AG04449 (cell line): Measurements from ENCODE around the gene OR51A2.

Experiments
- CTCF ChIA-PET: fragments of 350-600 bp; formaldehyde crosslinking; extraction: SDS; loops from one replicate; lab custom pipeline; 2021; ENCODE audit warnings: antibody characterized with exemption; lab: Yijun Ruan, JAX
- POLR2A ChIA-PET: fragments of 400-600, 350-600 bp; formaldehyde crosslinking; extraction: SDS; loops from one replicate; lab custom pipeline; 2020; ENCODE audit warnings: antibody characterized with exemption, inconsistent platforms; lab: Yijun Ruan, JAX
- DNase-seq: peaks from one replicate; pipeline ENCODE4 v3.0.0-alpha.2; 2010; ENCODE audit warnings: low read depth, low spot score
- H3K4me3 ChIP-seq: 2 replicates; pipeline ENCODE4 v1.5.1; 2011; ENCODE audit warnings: low read depth, mild to moderate bottlenecking, control low read depth, low read length
- CTCF ChIP-seq: IDR thresholded peaks from one replicate; pipeline ENCODE4 v1.5.1; 2011; ENCODE audit warnings: mild to moderate bottlenecking, moderate library complexity, low read length, control low read depth, inconsistent platforms; ENCODE audit not compliant: insufficient read depth; ENCODE audit errors: missing control alignments

Gene OR51A2

GRCh38 chr11:4979036-4979435 lies 23.5 kb upstream of the OR51A2 start:
- TF ChIP-seq CTCF: no peak
- H3K4me3 ChIP-seq: no peak overlapping the region
- no peak for DNase-seq
- ChIA-PET CTCF (no interaction called here), POLR2A (no interaction called here)

GRCh38 chr11:4975436-4975835 lies 19.9 kb upstream of the OR51A2 start:
- ChIA-PET CTCF (no interaction called here), POLR2A (no interaction called here)
- no peak overlapping the region for H3K4me3 ChIP-seq
- TF ChIP-seq CTCF: no peak
- DNase-seq: no peak

- ChIA-PET POLR2A (no interaction called here), CTCF (no interaction called here)
- H3K4me3 ChIP-seq: no peak overlapping the region
- no peak for TF ChIP-seq CTCF
- no peak for DNase-seq
Observed at GRCh38 chr11:4962816-4963215, 7.3 kb upstream of the OR51A2 start.

GRCh38 chr11:4960877-4961276 lies 5.4 kb upstream of the OR51A2 start:
- no peak for DNase-seq
- ChIA-PET CTCF (interaction anchor here (0.7 kb wide), 1 partner anchor 324 kb away, joined by 3 read pairs; no protein-coding TSS in a partner anchor), POLR2A (no interaction called here)
- TF ChIP-seq CTCF: no peak
- no peak overlapping the region for H3K4me3 ChIP-seq

GRCh38 chr11:4957396-4957795 lies 1.9 kb upstream of the OR51A2 start:
- ChIA-PET CTCF (no interaction called here), POLR2A (no interaction called here)
- no peak for TF ChIP-seq CTCF
- no peak for DNase-seq
- H3K4me3 ChIP-seq: no peak overlapping the region

- H3K4me3 ChIP-seq: no peak within 1 kb of the TSS
- CTCF ChIA-PET: no interaction called here
- no peak for DNase-seq
- POLR2A ChIA-PET: no interaction called here
- no peak for TF ChIP-seq CTCF
Observed at GRCh38 chr11:4947505-4947904, 8.0 kb downstream of the OR51A2 start, which contains the start of gene OR51A4. Gene OR51A4 (minus strand): TSS chr11:4947605. CDS start chr11:4947100, 505 bp downstream.
